IPS-20b (cell line): ENCODE data around the gene RPS6KA2.

ENCODE experiments used
- H3K27ac ChIP-seq: one replicate; pipeline ENCODE4 v1.5.1; 2013; ENCODE audit warnings: low read length
- H3K27me3 ChIP-seq: 2 replicates; pipeline ENCODE4 v1.6.1; 2013; ENCODE audit warnings: mild to moderate bottlenecking, low read length, inconsistent platforms; ENCODE audit not compliant: insufficient read depth
- H3K36me3 ChIP-seq: 2 replicates; pipeline ENCODE4 v1.6.1; 2013; ENCODE audit warnings: low read depth, mild to moderate bottlenecking, inconsistent platforms, low read length, moderate library complexity; ENCODE audit not compliant: insufficient read depth
- H3K4me1 ChIP-seq: 2 replicates; pipeline ENCODE4 v1.6.1; 2013; ENCODE audit warnings: mild to moderate bottlenecking, control low read depth, inconsistent platforms, low read length, moderate library complexity; ENCODE audit not compliant: insufficient read depth
- H3K4me3 ChIP-seq: 2 replicates; pipeline ENCODE4 v1.5.1; 2013; ENCODE audit warnings: mild to moderate bottlenecking, low read length, inconsistent platforms
- H3K9ac ChIP-seq: 2 replicates; pipeline ENCODE4 v1.6.1; 2013; ENCODE audit warnings: low read depth, mild to moderate bottlenecking, inconsistent platforms, low read length, moderate library complexity
- H3K9me3 ChIP-seq: 2 replicates; pipeline ENCODE4 v1.6.1; 2013; ENCODE audit warnings: mild to moderate bottlenecking, low read depth, low read length, inconsistent platforms; ENCODE audit not compliant: insufficient read depth

The RPS6KA2 gene

GRCh38 chr6:166360243-166361076 is 266.6 kb downstream of the RPS6KA2 start:
- Histone ChIP-seq H3K36me3 (no peaks in the 10 kb centered on the region; the same call in 1 of the 2 replicates), H3K4me3 (no peak overlapping the region), H3K27me3 (no peaks in the 10 kb centered on the region), H3K27ac (no peak overlapping the region), H3K9me3 (no peaks in the 10 kb centered on the region), H3K9ac (no peak overlapping the region), H3K4me1 (peaks cover 16% of the 10 kb centered on the region)
